Neural cell (in vitro differentiated cells): Measurements from ENCODE around the gene CDK11B. TPM values are rescaled to one million over a fixed set of nuclear protein-coding genes. Genes with fewer than 3 reads are reported as not detected.

Experiments used
- H2AFZ ChIP-seq: fragments of 200-600, 300-800 bp; sonication (generic), shearing (Covaris generic); 2 replicates; pipeline ENCODE4 v1.6.0; 2014; ENCODE audit warnings: low read depth, mild to moderate bottlenecking, antibody characterized with exemption, low read length, moderate library complexity
- H3F3A ChIP-seq: fragments of 200-600 bp; shearing (Covaris generic); 2 replicates; pipeline ENCODE4 v1.6.1; 2016; ENCODE audit warnings: mild to moderate bottlenecking, moderate library complexity, mixed read lengths, antibody characterized with exemption, low read length; ENCODE audit not compliant: insufficient read depth, poor library complexity, severe bottlenecking
- H3K27ac ChIP-seq: fragments of 200-600, 300-800 bp; sonication (generic), shearing (Covaris generic); 2 replicates; pipeline ENCODE4 v1.5.1; 2014; ENCODE audit warnings: mild to moderate bottlenecking, low read length, moderate library complexity
- H3K27me3 ChIP-seq: fragments of 300-800, 200-600 bp; sonication (generic), shearing (Covaris generic); 2 replicates; pipeline ENCODE4 v1.6.0; 2014; ENCODE audit warnings: mild to moderate bottlenecking, low read depth, low read length, moderate library complexity; ENCODE audit not compliant: insufficient read depth
- H3K36me3 ChIP-seq: fragments of 300-800, 200-600 bp; sonication (generic), shearing (Covaris generic); 2 replicates; pipeline ENCODE4 v1.5.1; 2014; ENCODE audit warnings: mild to moderate bottlenecking, antibody characterized with exemption, low read length, moderate library complexity; ENCODE audit not compliant: insufficient read depth
- H3K4me2 ChIP-seq: fragments of 300-800, 200-600 bp; sonication (generic), shearing (Covaris generic); 2 replicates; pipeline ENCODE4 v1.6.0; 2014; ENCODE audit warnings: mild to moderate bottlenecking, low read length
- H3K4me3 ChIP-seq: fragments of 300-800, 200-600 bp; sonication (generic), shearing (Covaris generic); 2 replicates; pipeline ENCODE4 v1.5.1; 2014; ENCODE audit warnings: mild to moderate bottlenecking, low read length, moderate library complexity
- H3K79me2 ChIP-seq: fragments of 200-600 bp; shearing (Covaris generic); replicated peaks from 2 replicates; pipeline ENCODE4 v1.6.0; 2014; ENCODE audit warnings: mild to moderate bottlenecking, low read length, moderate library complexity; ENCODE audit not compliant: insufficient read depth
- H3K9ac ChIP-seq: fragments of 300-800, 200-600 bp; sonication (generic), shearing (Covaris generic); 2 replicates; pipeline ENCODE4 v1.6.1; 2016; ENCODE audit warnings: mild to moderate bottlenecking, low read length, mixed read lengths
- H3K9me2 ChIP-seq: fragments of 200-600 bp; shearing (Covaris generic); 2 replicates; pipeline ENCODE4 v1.6.1; 2016; ENCODE audit warnings: mild to moderate bottlenecking, low read length, mixed read lengths; ENCODE audit not compliant: insufficient read depth
- H3K9me3 ChIP-seq: fragments of 200-600, 300-800 bp; sonication (generic), shearing (Covaris generic); 2 replicates; pipeline ENCODE4 v1.6.1; 2016; ENCODE audit warnings: mild to moderate bottlenecking, mixed run types, low read length, moderate library complexity, mixed read lengths
- H4K20me1 ChIP-seq: fragments of 200-600 bp; shearing (Covaris generic); 2 replicates; pipeline ENCODE4 v1.6.1; 2016; ENCODE audit warnings: mild to moderate bottlenecking, mixed run types; ENCODE audit not compliant: insufficient read depth
- EP300 ChIP-seq: fragments of 450-650 bp; conservative IDR thresholded peaks from 2 replicates; pipeline ENCODE4 v1.6.1; 2014; ENCODE audit warnings: antibody characterized with exemption, mild to moderate bottlenecking, moderate library complexity; ENCODE audit not compliant: poor library complexity, severe bottlenecking
- EZH2 ChIP-seq: fragments of 200-600, 300-800 bp; shearing (Covaris generic), sonication (generic); IDR thresholded peaks from 2 replicates; pipeline ENCODE4 v1.6.1; 2014; ENCODE audit warnings: antibody characterized with exemption, low read length, borderline replicate concordance, mild to moderate bottlenecking; ENCODE audit not compliant: insufficient read depth, poor library complexity, severe bottlenecking
- MXI1 ChIP-seq: fragments of 450-650 bp; conservative IDR thresholded peaks from 2 replicates; pipeline ENCODE4 v1.6.1; 2014; ENCODE audit warnings: antibody characterized with exemption, mild to moderate bottlenecking; ENCODE audit not compliant: poor library complexity, severe bottlenecking
- POLR2AphosphoS5 ChIP-seq: IDR thresholded peaks from 2 replicates; pipeline ENCODE4 v1.6.1; 2012
- RAD21 ChIP-seq: fragments of 450-650 bp; conservative IDR thresholded peaks from 2 replicates; pipeline ENCODE4 v1.6.1; 2014; ENCODE audit warnings: antibody characterized with exemption, mild to moderate bottlenecking, moderate library complexity
- REST ChIP-seq: IDR thresholded peaks from 2 replicates; pipeline ENCODE4 v1.6.1; 2012; ENCODE audit warnings: borderline replicate concordance
- SMC3 ChIP-seq: fragments of 450-650 bp; conservative IDR thresholded peaks from 2 replicates; pipeline ENCODE4 v1.6.1; 2014; ENCODE audit warnings: antibody characterized with exemption, mild to moderate bottlenecking, moderate library complexity; ENCODE audit not compliant: poor library complexity
- TAF1 ChIP-seq: IDR thresholded peaks from 2 replicates; pipeline ENCODE4 v1.6.1; 2012; ENCODE audit warnings: low read depth
- polyA plus RNA-seq: library from polyadenylated mRNA; depleted of rRNA; stranded (reverse); fragments of >200 nt; gene quantifications from 2 replicates; pipeline ENCODE4 v1.2.3, GENCODE V29; 2014
- TF ChIP-seq, protein P1 (sequence below): fragments of 450-650 bp; IDR thresholded peaks from 2 replicates; pipeline ENCODE4 v1.5.1; 2014; ENCODE audit warnings: antibody characterized with exemption, mild to moderate bottlenecking, moderate library complexity; ENCODE audit not compliant: poor library complexity, severe bottlenecking

The CDK11B gene
- polyA plus RNA-seq, 1 donor from 2014 or later, result 9.6 TPM

GRCh38 chr1:1622010-1622787, 36.6 kb downstream of the CDK11B start:
- Histone ChIP-seq H3K79me2 (no peaks in the 10 kb centered on the region), H4K20me1 (no peaks in the 10 kb centered on the region), H3K9me2 (no peaks in the 10 kb centered on the region), H3F3A (no peaks in the 10 kb centered on the region), H3K36me3 (no peaks in the 10 kb centered on the region), H3K9ac (no peak overlapping the region), H3K27ac (no peak overlapping the region), H3K27me3 (no peaks in the 10 kb centered on the region), H2AFZ (no peak overlapping the region), H3K4me3 (no peak overlapping the region), H3K9me3 (no peaks in the 10 kb centered on the region), H3K4me2 (no peak overlapping the region)
- TF ChIP-seq REST, result no peak
- TF ChIP-seq, protein P1, sequence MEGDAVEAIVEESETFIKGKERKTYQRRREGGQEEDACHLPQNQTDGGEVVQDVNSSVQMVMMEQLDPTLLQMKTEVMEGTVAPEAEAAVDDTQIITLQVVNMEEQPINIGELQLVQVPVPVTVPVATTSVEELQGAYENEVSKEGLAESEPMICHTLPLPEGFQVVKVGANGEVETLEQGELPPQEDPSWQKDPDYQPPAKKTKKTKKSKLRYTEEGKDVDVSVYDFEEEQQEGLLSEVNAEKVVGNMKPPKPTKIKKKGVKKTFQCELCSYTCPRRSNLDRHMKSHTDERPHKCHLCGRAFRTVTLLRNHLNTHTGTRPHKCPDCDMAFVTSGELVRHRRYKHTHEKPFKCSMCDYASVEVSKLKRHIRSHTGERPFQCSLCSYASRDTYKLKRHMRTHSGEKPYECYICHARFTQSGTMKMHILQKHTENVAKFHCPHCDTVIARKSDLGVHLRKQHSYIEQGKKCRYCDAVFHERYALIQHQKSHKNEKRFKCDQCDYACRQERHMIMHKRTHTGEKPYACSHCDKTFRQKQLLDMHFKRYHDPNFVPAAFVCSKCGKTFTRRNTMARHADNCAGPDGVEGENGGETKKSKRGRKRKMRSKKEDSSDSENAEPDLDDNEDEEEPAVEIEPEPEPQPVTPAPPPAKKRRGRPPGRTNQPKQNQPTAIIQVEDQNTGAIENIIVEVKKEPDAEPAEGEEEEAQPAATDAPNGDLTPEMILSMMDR, result no peak
- TF ChIP-seq TAF1, result no peak
- no peak for TF ChIP-seq SMC3
- TF ChIP-seq EZH2, result no peak
- no peak for TF ChIP-seq RAD21
- TF ChIP-seq MXI1, result no peak
- TF ChIP-seq POLR2AphosphoS5, result no peak
- TF ChIP-seq EP300, result no peak

GRCh38 chr1:1621173-1622009, 37.4 kb downstream of the CDK11B start:
- no peaks in the 10 kb centered on the region for H3K27me3 ChIP-seq
- no peaks in the 10 kb centered on the region for H3K9me2 ChIP-seq
- no peak overlapping the region for H3K9ac ChIP-seq
- H3K79me2 ChIP-seq, result no peaks in the 10 kb centered on the region
- TF ChIP-seq EZH2, result no peak
- no peak for TF ChIP-seq POLR2AphosphoS5
- TF ChIP-seq EP300, result no peak
- no peak for TF ChIP-seq MXI1
- no peak for TF ChIP-seq TAF1
- no peak for TF ChIP-seq REST
- TF ChIP-seq RAD21, result no peak
- no peak for TF ChIP-seq SMC3
- TF ChIP-seq, protein P1, result no peak
- H2AFZ ChIP-seq, result no peak overlapping the region
- no peaks in the 10 kb centered on the region for H3K36me3 ChIP-seq
- no peak overlapping the region for H3K27ac ChIP-seq
- H3K4me3 ChIP-seq, result no peak overlapping the region
- H3K9me3 ChIP-seq, result no peaks in the 10 kb centered on the region
- no peak overlapping the region for H3K4me2 ChIP-seq
- no peaks in the 10 kb centered on the region for H3F3A ChIP-seq
- no peaks in the 10 kb centered on the region for H4K20me1 ChIP-seq
